Ovary (tissue), 9 donors: ENCODE measurements around the gene NAA80. TPM values are rescaled to one million over a fixed set of nuclear protein-coding genes. Genes with fewer than 3 reads are reported as not detected.

Experiments
- DNase-seq, 5 donors: peaks; one replicate each; pipeline ENCODE4 v3.0.0-alpha.2; 2019 to 2020
- H3K27ac ChIP-seq, 2 donors: fragments of 200-600 bp; one replicate each; pipeline versions ENCODE4 v1.5.1 to v1.8.0; 2019 to 2022
- H3K27me3 ChIP-seq: fragments of 200-600 bp; one replicate; pipeline ENCODE4 v1.8.0; 2022
- H3K36me3 ChIP-seq: fragments of 200-600 bp; sonication (generic); one replicate; pipeline ENCODE4 v1.5.1; 2019
- H3K4me1 ChIP-seq: one replicate; pipeline ENCODE4 v1.8.1; 2013; ENCODE audit warnings: mild to moderate bottlenecking, moderate library complexity; ENCODE audit not compliant: insufficient read depth
- H3K4me3 ChIP-seq: fragments of 200-600 bp; sonication (generic); one replicate; pipeline ENCODE4 v1.5.1; 2017
- H3K9me3 ChIP-seq, 2 donors: fragments of 200-600 bp in 1 of 2; sonication (generic) in 1 of 2; one replicate each; pipeline versions ENCODE4 v1.5.1 to v1.8.1; 2013 to 2019; ENCODE audit warnings: mild to moderate bottlenecking in 1 of 2, moderate library complexity in 1 of 2
- CTCF ChIP-seq, 3 donors: fragments of 450-650 bp in 2 of 3; fragments of 200-600 bp in 1 of 3; IDR thresholded peaks; one replicate each; pipeline versions ENCODE4 v1.5.1 to v1.8.0; 2016 to 2022; ENCODE audit warnings: antibody characterized with exemption in 3 of 3, mild to moderate bottlenecking in 1 of 3
- EP300 ChIP-seq: sonication (generic); formaldehyde crosslinking; IDR thresholded peaks from one replicate; pipeline ENCODE4 v1.6.1; 2017; ENCODE audit warnings: antibody characterized with exemption
- POLR2A ChIP-seq: fragments of 450-650 bp; IDR thresholded peaks from one replicate; pipeline ENCODE4 v1.6.1; 2017; ENCODE audit warnings: antibody characterized with exemption, mild to moderate bottlenecking, moderate library complexity
- WGBS, 3 donors: extraction: QIAGEN DNeasy Blood & Tissue Kit in 1 of 3; methylation state at CpG; one replicate each; pipeline versions ENCODE4 v1.1.5 to v1.1.7; 2013 to 2017; 5-methylcytosine and 5-hydroxymethylcytosine counted together
- intact Hi-C, 4 donors: fragments of 100-400 bp; cut with DNase I; formaldehyde crosslinking; loops; one replicate each; pipeline versions ENCODE4 v1.11.0 to v1.15.1; 2022 to 2023
- polyA plus RNA-seq, 2 donors: library from polyadenylated mRNA; stranded (reverse); fragments of 200-250 nt in 1 of 2; fragments of 350-450 nt in 1 of 2; fragmentation: Illumina TruSeq in 1 of 2; extraction: RNeasy Lipid Tissue Mini Kit (QIAGEN cat#74804) in 1 of 2; gene quantifications; one replicate each; pipeline ENCODE4 v1.2.3, GENCODE V29; 2013 to 2014
- total RNA-seq, 7 donors: library from RNA; depleted of rRNA in 2 of 7; stranded (reverse); fragments of >200 nt in 2 of 7; fragmentation: NEBNext Ultra II Directional in 3 of 7; extraction: Animal tissue kit (Norgen Biotek cat#: 25700) in 3 of 7; gene quantifications; one replicate each; pipeline versions ENCODE4 v1.1.0 to v1.2.4, GENCODE V29; 2016 to 2023
- donor health status: DM: no; HTN: no; CAD: no; lungs with moderate emphysema.
- donor health status: DM: no; HTN: no; CAD: no.
- donor health status: Bipolar disorder and iron deficiency.
- donor health status: DM: yes; HTN: yes; CAD: no.
- donor health status: DM: no; HTN: no; CAD: no.
- donor health status: DM: yes; HTN: yes; CAD: no.

The NAA80 gene
- total and polyA plus RNA-seq, 9 donors = 2.6 to 15.7 (median 11.5) TPM

- TF ChIP-seq CTCF (IDR thresholded peaks at IDR 0.05) (peak in 1 of 3 donors; percentile 41), EP300 (peak; percentile 73), POLR2A (peak; percentile 84)
- peaks cover 16% of the 10 kb centered on the region for H3K4me1 ChIP-seq
- peak overlapping the region; percentile 91 to 93 for H3K27ac ChIP-seq
- intact Hi-C loops = no loop called here
- 0% methylated on average over 42 to 79 of the region's 79 CpGs for WGBS, 3 donors
- no peaks in the 10 kb centered on the region for H3K36me3 ChIP-seq
- no peaks in the 10 kb centered on the region for H3K9me3 ChIP-seq
- peak; percentile 99 for DNase-seq
- peak overlapping the region; percentile 82 for H3K4me3 ChIP-seq
- H3K27me3 ChIP-seq = no peaks in the 10 kb centered on the region
These were observed 38.1 kb upstream of the NAA80 start for GRCh38 chr3:50337175-50337861.

- intact Hi-C loops = no loop called here
- Histone ChIP-seq H3K4me3 (peak overlapping the region; percentile 82), H3K9me3 (no peaks in the 10 kb centered on the region), H3K4me1 (peaks cover 16% of the 10 kb centered on the region), H3K27ac (peak overlapping the region; percentile 83 to 91), H3K27me3 (no peaks in the 10 kb centered on the region), H3K36me3 (no peaks in the 10 kb centered on the region)
- DNase-seq = no peak
- TF ChIP-seq POLR2A (no peak), EP300 (no peak), CTCF (IDR thresholded peaks at IDR 0.05) (no peak)
- WGBS, 3 donors = 0 to 1% (median 1%) methylated on average over 15 to 31 of the region's 31 CpGs
These were observed 37.4 kb upstream of the NAA80 start for GRCh38 chr3:50336452-50337174.

DNA sequence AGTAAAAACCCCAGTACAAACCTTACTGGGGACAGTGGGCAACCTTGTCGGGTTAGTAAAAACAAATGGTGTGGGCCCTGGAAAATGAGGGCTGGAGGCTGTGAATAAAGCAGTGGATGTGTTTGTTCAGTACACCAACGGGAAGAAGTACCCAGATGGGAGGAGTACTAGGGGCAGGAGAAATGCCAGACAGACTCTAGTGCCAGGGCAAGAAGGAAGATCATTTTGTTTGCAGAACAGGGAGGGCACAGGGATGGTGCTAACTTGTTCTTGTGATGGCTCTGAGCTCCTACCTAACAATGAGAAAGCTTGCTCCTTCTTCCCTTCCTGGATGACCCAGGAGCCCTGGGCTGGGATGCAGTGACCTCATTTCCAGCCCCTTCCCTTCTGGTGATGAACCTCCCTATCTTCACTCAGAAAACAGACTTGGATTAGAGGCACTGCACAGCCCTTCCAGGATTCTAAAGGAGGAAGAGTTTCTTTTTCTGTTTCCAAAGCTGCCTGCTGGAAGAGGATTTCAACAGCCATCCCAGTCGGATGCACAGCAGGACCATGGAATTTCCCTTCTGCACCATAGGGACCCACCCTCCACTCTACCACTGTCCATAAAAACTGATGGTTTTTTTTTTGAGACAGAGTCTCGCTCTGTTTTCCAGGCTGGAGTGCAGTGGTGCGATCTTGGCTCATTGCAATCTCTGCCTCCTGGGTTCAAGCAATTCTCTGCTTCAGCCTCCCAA is 35.3 kb upstream of the NAA80 start:
- intact Hi-C loops = no loop called here
- whole genome bisulfite sequencing, 3 donors = 55 to 67% (median 61%) methylated on average over 5 of the region's 5 CpGs
- H3K27ac ChIP-seq = peak overlapping the region in 1 of 2 donors; percentile 39
- DNase-seq = no peak
- H3K9me3 ChIP-seq = no peaks in the 10 kb centered on the region
- H3K36me3 ChIP-seq = no peaks in the 10 kb centered on the region
- no peak for TF ChIP-seq CTCF (IDR thresholded peaks at IDR 0.05)
- no peak for TF ChIP-seq EP300
- no peak for TF ChIP-seq POLR2A
- H3K4me1 ChIP-seq = peaks cover 7% of the 10 kb centered on the region
- H3K27me3 ChIP-seq = no peaks in the 10 kb centered on the region
- H3K4me3 ChIP-seq = no peak overlapping the region

DNA sequence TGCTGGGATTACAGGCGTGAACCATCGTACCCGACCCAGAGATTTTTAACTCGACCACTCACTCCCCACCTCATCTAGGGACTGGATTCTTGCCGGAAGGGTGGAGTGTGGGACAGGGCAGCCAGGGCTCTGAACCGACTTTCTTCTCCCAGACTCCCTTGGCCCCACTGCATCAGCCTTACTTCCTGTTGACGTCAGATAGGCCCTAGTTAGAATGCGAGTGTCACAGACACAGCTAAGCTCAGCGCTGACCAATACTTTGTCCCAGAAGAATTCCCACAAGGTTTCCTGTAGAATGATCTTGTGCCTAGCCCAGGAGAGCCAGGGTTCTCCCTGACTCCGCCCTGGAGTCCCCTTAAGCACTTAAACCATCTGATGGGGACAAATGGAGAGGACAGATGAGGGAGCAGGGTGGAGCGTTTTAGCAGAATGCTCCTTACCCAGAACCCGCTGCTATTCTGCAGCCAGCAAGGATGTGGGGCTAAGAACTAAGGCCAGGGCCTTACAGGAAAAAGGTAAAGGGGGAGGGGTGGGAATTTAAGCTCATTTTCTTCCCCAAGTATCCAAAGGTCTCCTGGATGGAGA is 34.6 kb upstream of the NAA80 start:
- H3K9me3 ChIP-seq = no peaks in the 10 kb centered on the region
- WGBS, 3 donors = 58 to 62% (median 60%) methylated on average over 12 of the region's 12 CpGs
- no peaks in the 10 kb centered on the region for H3K36me3 ChIP-seq
- no peak for DNase-seq
- peaks cover 6% of the 10 kb centered on the region for H3K4me1 ChIP-seq
- H3K27ac ChIP-seq = peak overlapping the region in 1 of 2 donors; percentile 39
- intact Hi-C loops = no loop called here
- no peak for TF ChIP-seq POLR2A
- TF ChIP-seq CTCF (IDR thresholded peaks at IDR 0.05) = no peak
- no peak for TF ChIP-seq EP300
- no peaks in the 10 kb centered on the region for H3K27me3 ChIP-seq
- no peak overlapping the region for H3K4me3 ChIP-seq
